Measurements from ENCODE around the gene CHST8.
A peak's percentile ranks its signal among the peaks of the same experiment; 100 is the strongest.

CHST8 gene

GRCh38 chr19:33681081-33681680 lies 59.4 kb downstream of the CHST8 start:
- TF ChIP-seq GATA3 (IDR thresholded peaks at IDR 0.05; ENCODE audit: low read depth, low read length) = no peak
- no peak for TF ChIP-seq GATA2 (IDR thresholded peaks at IDR 0.05; ENCODE audit: low read depth, low read length)

GRCh38 chr19:33683881-33684537 lies 62.3 kb downstream of the CHST8 start:
- TF ChIP-seq GATA2 (IDR thresholded peaks at IDR 0.05; ENCODE audit: low read depth, low read length) (no peak), GATA3 (IDR thresholded peaks at IDR 0.05; ENCODE audit: low read depth, low read length) (no peak)

GRCh38 chr19:33684538-33685232 lies 62.9 kb downstream of the CHST8 start:
- TF ChIP-seq GATA3 (IDR thresholded peaks at IDR 0.05; ENCODE audit: low read depth, low read length) (no peak), GATA2 (IDR thresholded peaks at IDR 0.05; ENCODE audit: low read depth, low read length) (no peak)

GRCh38 chr19:33685541-33685940 lies 63.8 kb downstream of the CHST8 start:
- TF ChIP-seq GATA2 (IDR thresholded peaks at IDR 0.05; ENCODE audit: low read depth, low read length) (no peak), GATA3 (IDR thresholded peaks at IDR 0.05; ENCODE audit: low read depth, low read length) (no peak)

GRCh38 chr19:33686262-33686661 lies 64.5 kb downstream of the CHST8 start:
- TF ChIP-seq GATA3 (IDR thresholded peaks at IDR 0.05; ENCODE audit: low read depth, low read length) (no peak), GATA2 (IDR thresholded peaks at IDR 0.05; ENCODE audit: low read depth, low read length) (no peak)

GRCh38 chr19:33686687-33687480 lies 65.1 kb downstream of the CHST8 start:
- no peak for TF ChIP-seq GATA3 (IDR thresholded peaks at IDR 0.05; ENCODE audit: low read depth, low read length)
- TF ChIP-seq GATA2 (IDR thresholded peaks at IDR 0.05; ENCODE audit: low read depth, low read length) = no peak

GRCh38 chr19:33687481-33688170 lies 65.9 kb downstream of the CHST8 start:
- TF ChIP-seq GATA3 (IDR thresholded peaks at IDR 0.05; ENCODE audit: low read depth, low read length) = no peak
- TF ChIP-seq GATA2 (IDR thresholded peaks at IDR 0.05; ENCODE audit: low read depth, low read length) = no peak

GRCh38 chr19:33688171-33688992 lies 66.6 kb downstream of the CHST8 start:
- TF ChIP-seq GATA3 (IDR thresholded peaks at IDR 0.05; ENCODE audit: low read depth, low read length) (no peak), GATA2 (IDR thresholded peaks at IDR 0.05; ENCODE audit: low read depth, low read length) (no peak)

GRCh38 chr19:33689138-33689746 lies 67.5 kb downstream of the CHST8 start:
- TF ChIP-seq GATA3 (IDR thresholded peaks at IDR 0.05; ENCODE audit: low read depth, low read length) (no peak), GATA2 (IDR thresholded peaks at IDR 0.05; ENCODE audit: low read depth, low read length) (no peak)

- no peak for TF ChIP-seq GATA3 (IDR thresholded peaks at IDR 0.05; ENCODE audit: low read depth, low read length)
- 0 out of 2 replicates have a peak, but pooled peaks have one; percentile 6 for TF ChIP-seq GATA2 (IDR thresholded peaks at IDR 0.05; ENCODE audit: low read depth, low read length)
Measured at GRCh38 chr19:33689868-33690267, 68.1 kb downstream of the CHST8 start.

GRCh38 chr19:33690378-33691029 lies 68.8 kb downstream of the CHST8 start:
- TF ChIP-seq GATA2 (IDR thresholded peaks at IDR 0.05; ENCODE audit: low read depth, low read length) = no peak
- TF ChIP-seq GATA3 (IDR thresholded peaks at IDR 0.05; ENCODE audit: low read depth, low read length) = no peak

- no peak for TF ChIP-seq GATA3 (IDR thresholded peaks at IDR 0.05; ENCODE audit: low read depth, low read length)
- no peak for TF ChIP-seq GATA2 (IDR thresholded peaks at IDR 0.05; ENCODE audit: low read depth, low read length)
Measured at GRCh38 chr19:33691030-33691427, 69.3 kb downstream of the CHST8 start.
